Activated naive CD8-positive, alpha-beta T cell treated with anti-CD3 and anti-CD28 coated beads, Interleukin-2, amount 50 U/mL, for 16 hours (primary cell): Measurements from ENCODE around the gene SPTBN1.

ENCODE experiments used
- DNase-seq: peaks from one replicate; pipeline ENCODE4 v3.0.0-alpha.2; 2020; ENCODE audit warnings: low read depth, low spot score

Gene SPTBN1

DNA sequence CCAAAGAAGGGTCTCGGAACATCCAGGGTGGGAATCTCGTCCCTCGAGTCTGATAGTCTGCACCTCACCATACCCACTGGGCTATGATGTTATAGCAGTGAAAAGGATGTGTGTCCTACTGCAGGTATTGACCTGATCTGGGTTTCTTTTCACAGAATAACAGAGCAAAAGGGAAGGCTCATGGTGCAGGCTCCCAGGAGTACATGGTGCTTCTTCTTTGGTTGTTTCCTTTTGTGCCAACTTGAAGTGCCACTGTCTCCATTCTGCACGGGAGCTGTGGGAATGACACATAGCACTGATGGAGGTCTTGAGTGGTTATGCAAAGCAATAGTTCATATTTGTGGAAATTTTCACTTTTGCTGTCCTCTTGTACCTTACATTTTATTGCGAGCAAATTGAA lies 195.2 kb downstream of the SPTBN1 start:
- DNase-seq: no peak

DNA sequence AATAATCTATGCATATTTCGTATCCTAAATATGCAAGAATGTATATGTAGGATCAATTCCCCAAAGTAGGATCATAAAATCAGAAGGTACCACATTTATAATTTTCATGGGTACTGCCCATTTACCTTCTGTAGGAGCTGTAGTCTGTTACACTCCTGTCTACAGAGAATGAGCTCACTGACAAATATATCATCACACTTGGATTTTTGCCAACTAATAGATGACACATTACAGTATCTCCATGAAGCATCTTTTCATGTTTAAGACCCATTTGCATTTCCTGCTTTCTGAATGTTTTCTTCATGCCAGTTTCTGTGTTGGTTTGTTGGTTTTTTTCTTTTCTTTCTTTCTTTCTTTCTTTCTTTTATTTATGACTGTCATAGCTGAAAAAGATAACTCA lies 196.4 kb downstream of the SPTBN1 start:
- DNase-seq: no peak

DNA sequence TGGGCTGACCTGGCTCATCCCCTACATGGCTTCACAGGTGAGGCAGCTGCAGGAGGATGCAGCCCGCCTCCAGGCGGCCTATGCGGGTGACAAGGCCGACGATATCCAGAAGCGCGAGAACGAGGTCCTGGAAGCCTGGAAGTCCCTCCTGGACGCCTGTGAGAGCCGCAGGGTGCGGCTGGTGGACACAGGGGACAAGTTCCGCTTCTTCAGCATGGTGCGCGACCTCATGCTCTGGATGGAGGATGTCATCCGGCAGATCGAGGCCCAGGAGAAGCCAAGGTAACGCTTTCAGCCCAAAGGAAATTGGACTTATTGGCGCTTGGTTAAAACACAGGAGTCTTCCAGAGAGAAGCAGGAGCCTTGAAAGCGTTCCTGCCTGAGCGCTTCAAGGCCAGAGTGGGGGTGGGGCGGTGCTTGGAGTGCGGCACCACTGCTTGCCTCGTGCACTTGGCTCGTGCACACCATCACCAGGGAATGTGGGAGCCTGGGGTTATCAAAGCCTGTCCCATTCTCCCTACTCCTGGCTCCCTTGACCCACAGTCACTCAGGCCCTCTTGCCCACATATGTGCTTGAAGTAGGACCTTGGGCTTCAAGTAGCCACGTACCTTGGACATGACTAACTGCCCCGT lies 197.6 kb downstream of the SPTBN1 start:
- DNase-seq: no peak

DNA sequence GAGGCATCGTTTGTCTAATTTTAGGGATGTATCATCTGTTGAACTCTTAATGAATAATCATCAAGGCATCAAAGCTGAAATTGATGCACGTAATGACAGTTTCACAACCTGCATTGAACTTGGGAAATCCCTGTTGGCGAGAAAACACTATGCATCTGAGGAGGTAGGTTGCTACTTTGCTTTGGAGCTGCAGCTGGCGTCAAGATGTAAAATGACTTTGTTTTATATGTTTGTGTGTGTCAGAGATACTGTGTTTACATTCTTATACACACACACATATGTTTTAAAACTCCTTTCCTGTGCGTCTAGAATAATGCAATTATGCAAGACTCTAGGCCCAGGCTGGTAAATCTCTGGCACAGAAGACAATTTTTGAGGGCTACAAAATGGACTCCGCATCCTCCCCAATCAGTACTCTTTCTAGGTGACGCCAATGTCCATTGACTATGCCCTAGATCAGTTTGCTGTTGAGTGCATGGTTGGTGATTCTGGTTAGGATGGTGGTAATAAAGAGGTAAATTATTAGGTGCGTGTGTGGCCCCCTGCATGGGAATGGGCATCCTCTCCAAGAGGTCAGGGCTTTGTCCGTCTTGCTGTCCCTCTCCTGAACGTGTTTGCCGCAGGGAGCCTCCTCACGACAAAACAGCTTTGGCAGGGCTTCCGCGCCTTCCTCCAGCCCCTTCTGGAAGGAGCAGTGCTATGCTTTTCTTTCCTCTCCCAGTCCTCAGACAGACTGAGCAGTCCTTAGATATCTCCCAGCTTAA lies 199.1 kb downstream of the SPTBN1 start:
- DNase-seq: no peak

DNA sequence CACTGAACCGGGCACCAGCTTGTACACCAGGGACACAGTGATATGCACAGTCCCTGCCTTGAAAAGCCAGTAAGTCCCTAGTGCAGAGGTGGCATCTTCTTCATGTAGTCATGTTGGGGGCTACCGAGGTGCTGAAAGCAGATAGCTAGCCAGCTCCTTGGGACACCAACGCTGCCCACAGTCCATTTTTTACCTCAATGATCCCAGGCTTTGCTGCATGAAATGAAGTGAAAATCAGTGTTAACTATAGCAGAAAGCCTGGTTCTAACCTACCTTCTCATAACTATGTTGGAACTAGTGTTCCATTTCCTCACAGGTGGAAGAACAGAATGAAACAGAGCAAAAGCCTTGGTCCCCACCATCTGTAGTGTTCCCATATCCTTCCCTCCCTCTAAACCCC lies 200.7 kb downstream of the SPTBN1 start:
- DNase-seq: no peak

DNA sequence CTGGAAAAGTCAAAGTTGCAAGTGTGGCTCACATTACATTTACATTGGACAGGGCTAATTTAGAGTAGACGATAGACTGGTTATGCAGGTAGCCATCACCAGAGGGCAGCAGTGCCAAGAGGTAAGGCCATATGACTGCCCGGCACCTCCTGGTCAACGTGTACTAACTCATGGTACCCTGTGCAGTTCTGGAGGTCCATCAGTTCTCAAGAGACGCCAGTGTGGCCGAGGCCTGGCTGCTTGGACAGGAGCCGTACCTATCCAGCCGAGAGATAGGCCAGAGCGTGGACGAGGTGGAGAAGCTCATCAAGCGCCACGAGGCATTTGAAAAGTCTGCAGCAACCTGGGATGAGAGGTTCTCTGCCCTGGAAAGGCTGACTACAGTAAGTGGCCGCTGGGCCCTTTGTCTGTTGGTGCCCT lies 201.5 kb downstream of the SPTBN1 start:
- no peak for DNase-seq

DNA sequence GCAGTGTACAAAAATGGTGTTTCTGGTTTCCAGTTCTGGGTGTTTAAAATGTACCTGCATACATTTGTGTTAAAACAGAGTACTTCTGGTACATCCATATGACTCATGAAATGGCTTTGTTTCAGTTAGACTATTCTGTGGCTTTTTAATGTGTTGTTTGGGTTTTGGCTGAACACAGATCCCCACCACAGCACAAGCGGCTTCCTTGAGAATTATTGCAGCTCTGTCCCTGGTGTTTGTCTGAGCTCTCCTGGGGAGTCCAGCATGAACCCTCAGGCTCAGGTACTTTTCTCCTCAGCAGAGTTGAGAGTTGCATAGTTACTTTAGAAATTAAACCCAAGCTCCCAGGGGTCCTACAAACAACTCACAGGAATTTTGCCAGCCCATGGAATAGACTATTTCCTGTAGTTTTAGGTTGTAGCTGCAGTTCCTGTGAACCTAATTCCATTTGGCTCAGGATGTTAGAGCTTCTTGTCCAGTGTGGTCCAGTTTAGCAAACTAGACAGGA lies 202.5 kb downstream of the SPTBN1 start:
- DNase-seq: no peak

DNA sequence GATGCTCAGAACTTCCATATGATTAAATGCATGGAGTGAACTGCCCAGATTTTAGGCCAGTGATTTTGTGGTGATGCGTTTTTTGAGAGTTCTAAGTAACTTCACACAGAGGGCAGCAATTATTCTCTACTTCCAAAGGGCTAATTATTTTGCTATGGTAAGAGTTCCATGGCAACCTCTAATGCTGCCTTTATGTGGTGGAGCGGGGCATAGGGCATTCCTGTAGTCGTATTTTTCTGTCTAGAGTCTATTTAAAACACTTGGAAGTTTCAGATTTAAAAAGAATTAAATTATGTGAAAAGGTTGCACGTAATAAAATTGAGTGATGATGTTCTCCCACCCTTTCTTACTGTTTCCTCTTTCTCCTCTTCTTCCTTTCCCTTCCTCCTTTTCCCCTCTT lies 203.4 kb downstream of the SPTBN1 start:
- no peak for DNase-seq

DNA sequence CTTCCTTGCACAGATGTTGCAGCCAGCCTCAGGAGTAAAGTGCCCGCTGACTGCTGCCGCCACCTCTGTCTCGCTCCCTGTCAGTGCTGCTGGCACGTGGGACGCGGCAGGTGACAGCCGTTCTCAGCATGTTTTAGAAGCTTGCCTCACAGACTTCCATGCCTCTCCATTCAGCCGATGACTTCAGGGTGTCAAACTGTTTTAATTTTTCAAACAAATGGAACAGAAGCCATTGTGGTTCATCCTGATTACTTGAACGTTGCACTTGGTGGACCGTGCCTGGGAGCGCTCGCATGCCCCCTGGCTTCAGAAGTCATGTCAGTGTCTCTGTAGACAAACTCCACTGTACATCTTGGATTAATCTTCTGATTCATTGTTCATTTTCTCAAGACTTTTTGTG lies 204.6 kb downstream of the SPTBN1 start:
- DNase-seq: no peak

DNA sequence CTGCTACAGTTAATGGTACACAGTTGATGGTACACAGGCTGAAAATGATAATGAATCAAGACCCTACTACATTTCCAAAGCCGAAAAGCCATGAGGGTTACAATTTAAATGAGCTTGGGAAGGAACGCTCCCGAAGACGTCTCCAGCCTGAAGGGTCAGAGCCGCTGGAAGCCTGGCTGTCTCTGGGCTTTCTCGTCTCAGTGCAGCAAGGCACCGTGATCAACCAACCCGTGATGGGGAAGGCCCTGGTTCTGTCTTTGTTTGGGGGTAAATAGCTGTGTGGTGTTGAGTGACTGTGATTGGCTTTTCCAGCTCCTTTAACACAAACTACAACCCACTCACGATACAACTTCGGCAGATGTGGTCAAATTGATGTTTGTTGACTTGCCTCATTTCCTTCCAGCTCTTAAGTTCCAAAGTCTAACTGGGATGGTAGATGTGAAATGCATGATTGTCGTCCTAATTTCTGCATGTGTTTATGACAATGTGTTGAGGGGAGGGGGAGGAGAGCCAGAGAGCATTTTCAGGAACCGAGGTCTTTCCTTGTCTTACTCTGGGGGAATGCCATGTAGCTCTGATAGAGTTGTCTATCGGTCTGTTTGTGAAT lies 207.4 kb downstream of the SPTBN1 start:
- DNase-seq: no peak

DNA sequence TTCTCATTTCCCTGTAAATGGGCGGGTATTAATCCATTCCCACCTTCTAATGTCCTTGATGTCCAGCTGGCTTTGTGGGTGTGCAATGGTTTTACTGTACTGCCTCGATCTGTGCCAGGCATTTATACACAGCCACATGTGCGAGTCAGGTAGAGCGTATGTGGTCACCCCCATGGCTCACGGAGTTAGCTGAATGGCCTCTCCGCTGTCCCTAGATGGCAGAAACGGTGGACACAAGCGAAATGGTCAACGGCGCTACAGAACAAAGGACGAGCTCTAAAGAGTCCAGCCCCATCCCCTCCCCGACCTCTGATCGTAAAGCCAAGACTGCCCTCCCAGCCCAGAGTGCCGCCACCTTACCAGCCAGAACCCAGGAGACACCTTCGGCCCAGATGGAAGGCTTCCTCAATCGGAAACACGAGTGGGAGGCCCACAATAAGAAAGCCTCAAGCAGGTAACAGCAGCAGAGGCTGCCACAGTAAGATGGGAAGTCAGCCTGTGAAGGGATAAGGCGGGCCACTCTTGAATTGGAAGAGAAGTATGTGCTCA lies 208.2 kb downstream of the SPTBN1 start:
- no peak for DNase-seq

DNA sequence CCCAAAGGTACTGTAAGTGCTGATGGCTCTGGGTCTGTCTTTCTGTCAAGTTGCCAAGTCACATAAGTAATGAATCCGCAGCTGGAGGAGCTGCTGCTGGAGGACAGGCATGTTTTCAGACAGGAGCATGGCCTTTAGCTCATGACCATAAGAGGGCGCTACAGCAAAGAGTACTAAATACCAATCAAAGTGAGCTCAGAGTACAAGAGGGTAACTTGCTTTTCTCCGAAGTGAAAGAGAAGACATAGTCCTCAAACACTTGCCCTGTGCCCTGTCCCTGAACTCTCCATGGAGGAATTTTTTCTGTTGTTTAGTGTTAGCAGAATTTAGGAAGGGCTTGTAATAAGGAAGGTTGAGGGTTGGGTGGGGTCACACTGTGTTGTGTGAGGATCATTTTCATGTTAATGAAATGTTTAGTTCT lies 209.3 kb downstream of the SPTBN1 start:
- no peak for DNase-seq

DNA sequence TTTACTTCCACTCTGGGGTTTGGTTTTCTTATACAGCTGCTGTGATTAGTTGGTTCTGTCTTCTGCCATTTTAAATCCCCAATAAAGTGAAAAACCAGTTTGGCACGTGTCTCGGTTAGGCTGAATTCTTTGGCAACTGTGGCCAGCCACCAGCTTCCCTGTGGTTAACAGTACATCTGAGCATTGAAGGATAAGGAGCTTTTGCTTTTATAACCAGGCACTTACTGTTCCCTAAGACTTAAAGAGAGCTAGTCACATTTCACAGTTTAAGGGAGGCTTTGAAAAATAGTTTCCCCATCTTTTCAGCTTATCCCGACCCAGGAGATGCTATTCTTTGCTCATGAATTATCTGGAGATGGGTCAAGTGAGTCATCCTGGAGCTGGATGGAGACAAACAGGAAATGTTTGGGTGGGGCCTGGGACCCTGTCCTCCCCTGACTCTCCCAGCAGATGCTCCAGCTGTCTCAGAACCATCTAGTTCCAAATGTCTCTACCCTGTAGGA lies 210.1 kb downstream of the SPTBN1 start:
- no peak for DNase-seq

DNA sequence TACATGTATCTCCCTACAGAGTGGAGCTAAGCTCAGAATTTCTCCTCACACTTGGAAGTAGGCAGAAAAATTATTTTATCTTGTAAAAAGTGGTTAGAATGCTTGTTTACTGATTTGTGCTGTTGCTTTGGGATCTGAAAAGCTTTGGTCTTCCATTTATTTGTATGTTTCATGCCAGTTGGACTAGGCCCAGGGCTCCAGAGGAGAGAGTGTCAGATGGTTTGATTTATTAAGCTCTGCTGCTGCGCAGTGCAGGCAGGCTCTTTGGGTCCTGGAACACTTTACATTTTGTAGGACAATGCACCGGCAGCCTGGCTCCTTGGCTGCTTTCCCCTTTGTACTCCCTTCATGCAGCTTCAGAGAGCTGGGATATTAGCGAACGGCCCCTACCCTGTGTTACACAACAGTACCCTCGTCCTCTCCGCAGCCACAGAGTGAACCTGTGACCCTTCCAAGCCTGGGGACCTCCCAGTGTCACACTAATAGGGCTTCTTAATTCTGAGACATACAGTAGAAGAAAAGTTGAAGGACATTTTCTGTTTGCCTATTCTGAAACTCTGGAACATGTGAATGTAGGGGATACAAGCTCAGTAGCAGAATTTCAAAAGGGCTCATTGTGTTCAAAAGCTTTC lies 210.6 kb downstream of the SPTBN1 start:
- DNase-seq: no peak

DNA sequence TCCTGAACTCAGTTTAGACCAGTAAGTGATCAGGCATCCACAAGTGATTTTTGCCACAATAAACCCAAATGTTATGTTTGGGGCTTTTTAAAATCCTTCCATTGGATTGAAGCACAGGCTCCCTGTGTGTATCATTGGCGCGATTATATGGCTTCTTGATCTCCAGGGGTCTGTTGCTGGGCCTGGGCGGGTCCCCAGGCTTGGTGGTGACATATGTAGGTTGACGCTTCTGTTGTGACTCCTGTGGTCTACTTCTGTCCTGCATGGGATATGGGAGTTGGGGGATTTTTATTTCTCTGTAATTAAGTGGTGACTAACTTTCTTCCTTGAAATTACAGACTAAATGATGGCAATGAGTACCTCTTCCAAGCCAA lies 211.1 kb downstream of the SPTBN1 start:
- DNase-seq: no peak

DNA sequence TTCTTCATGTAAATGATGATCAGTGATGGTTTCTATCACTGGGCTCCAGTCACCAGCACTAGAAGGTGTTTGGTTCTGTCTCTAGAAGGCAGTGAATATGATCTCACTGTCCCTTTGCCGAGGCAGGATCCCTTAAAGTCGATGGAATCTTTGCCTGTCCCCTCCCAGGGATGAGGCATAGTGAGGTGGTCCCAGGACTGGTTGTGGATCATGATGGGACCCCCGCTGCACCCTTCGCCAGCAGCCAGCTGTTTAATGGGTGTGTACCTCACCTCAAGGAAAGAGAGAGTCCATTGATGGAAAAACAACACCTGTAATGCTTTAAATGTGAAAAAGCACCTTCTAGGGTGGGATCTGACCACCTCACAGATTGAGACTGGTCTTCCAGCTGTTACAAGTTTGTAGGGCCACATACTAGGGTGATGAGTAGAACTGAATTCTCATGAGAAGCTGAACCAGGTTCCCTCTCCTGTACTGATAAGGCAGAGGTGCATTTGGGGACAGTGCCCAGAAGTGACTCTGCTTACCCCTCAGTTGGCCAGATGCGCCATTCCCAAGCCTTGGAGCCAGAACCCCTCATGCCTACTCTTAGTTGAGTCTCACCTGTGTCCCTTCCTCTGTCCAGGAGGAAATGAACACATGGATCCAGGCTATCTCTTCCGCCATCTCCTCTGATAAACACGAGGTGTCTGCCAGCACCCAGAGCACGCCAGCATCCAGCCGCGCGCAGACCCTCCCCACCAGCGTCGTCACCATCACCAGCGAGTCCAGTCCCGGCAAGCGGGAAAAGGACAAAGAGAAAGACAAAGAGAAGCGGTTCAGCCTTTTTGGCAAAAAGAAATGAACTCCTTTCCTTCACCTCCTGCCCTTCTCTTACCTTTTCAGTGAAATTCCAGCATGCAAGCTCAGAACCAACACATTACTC lies 211.9 kb downstream of the SPTBN1 start:
- no peak for DNase-seq

DNA sequence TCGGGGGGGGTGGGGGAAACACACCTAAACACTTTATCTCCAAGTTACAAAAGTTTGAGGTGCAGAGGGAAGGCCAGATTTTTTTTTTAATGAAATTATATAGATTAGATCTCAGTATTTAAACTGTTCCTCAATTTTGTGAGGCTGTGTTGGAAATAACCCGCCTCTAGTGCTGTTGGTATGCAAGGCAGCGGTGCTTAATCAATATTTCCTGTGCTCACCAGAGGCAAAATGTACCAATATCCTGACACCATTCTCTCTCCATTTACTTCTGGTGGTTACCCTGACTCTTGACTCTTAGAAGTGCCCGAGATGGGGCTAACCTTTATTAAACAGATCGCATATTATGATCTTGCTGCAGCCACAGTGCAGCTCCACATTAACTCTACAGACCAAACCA lies 212.6 kb downstream of the SPTBN1 start:
- no peak for DNase-seq

DNA sequence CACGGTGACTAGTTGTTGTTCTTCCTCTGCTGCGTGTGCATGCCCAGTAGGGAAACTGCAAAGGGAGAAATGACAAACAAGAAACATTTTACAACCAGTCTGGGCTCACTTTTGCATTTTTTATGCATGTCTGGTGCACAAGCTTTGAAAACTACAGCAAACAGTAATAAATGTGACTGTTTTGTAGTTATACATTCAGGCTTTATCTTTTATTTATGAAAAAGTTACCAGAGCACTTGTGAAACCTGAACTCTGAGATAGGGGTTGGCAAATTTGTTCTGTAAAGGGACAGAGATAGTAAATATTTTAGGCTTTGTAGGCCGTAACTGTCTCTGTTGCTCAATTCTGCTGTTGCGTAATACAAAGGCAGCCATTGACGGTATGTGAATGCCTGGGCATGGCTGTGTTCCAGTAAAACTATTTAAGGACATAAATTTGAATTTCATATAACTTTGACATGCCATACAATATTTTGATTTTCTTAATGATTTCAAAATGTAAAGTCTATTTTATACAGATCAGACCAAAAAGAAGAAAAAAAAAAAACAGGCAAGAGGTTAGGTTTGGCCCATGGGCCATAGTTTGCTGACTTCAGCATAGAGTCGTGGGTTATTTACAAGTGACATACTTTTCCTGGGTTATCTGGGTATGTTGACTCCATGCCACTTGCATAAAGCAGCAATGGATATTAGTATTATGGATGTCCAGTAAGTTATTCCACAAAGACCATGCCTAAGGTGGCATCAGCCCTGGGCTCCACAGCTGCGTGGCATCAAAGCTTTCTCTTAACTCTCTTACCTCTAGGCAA lies 213.8 kb downstream of the SPTBN1 start:
- no peak for DNase-seq

DNA sequence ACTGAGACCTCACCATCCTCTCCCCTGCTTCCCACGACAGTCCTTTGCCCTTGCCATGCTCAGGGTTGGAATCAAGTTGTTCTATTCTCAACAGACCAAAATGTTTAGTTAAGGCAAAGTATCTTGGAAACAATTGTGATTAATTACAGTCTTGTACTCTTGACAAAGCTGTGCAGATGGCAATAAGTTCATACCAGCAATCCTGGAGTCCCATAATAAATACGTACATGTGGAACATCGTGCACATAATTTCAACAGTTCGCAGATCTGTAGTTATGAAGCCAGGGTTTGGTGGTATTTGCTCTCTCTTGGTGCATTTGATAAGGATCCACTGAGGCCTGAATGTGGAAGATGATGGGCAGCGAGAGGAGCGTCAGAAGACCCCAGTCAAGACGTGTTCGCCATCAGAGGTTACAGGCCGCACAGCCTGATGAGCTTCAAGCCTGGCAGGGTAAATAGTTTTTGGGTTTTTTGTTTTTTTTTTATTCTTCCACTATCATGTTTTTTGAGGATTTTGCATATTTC lies 214.4 kb downstream of the SPTBN1 start:
- DNase-seq: no peak

DNA sequence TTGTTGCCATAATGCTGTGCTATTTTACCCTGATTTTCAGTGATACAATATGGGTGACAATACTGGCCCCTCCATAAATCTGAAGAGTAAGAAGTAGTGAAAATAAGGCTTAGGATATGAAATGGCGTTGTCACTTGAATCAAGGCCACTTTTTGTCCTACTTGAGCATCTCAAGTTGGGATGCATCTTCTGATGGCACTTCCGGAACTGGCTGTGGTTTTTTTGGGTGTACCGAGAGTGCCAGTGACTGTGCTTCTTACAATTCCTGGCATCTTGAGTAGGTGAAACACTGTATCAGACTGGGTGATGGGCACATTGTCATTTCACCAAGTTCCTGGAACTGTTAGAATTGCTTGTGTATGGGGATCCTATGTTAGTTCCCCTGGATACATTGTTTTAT lies 214.9 kb downstream of the SPTBN1 start:
- no peak for DNase-seq
